ENCODE measurements around the gene SPATA31E1.
"Not testable (repeated sequence)": the region's sequence is repeated elsewhere in the genome, so short reads cannot be mapped to it uniquely, and the experiment has no call there.

SPATA31E1 gene

DNA sequence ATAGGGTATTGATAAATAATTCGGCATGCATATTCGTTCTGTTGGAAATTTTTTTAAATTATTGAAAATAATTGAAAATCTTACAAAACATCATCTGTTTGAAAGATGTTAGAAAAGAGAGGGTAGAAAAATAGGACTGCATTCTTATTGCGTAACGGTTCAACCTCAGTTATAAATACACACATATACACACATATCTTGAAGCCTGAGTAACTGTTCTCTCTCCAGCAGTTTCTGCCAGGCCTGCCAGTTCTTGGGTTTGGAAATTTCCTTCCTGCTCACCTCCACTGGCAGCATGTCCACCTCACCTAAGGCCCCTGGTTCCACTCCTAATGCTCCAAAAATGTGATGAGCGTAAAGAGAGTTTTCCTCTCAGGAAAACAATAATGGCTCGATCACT, 9.1 kb downstream of the SPATA31E1 start:
- Histone ChIP-seq H3K27ac (ENCODE audit: low read depth, low read length, severe bottlenecking) (no peak overlapping the region), H3K4me3 (ENCODE audit: extremely low read depth, insufficient read depth, low read length, poor library complexity, severe bottlenecking) (no peak overlapping the region), H3K36me3 (ENCODE audit: control insufficient read depth, insufficient read depth, low read length) (no peaks in the 10 kb centered on the region), H3K4me1 (ENCODE audit: control insufficient read depth, insufficient read depth, low read length, poor library complexity, severe bottlenecking) (no peaks in the 10 kb centered on the region), H3K9me3 (ENCODE audit: control insufficient read depth, low read length) (no peaks in the 10 kb centered on the region)
- 95% methylated on average over 2 of the region's 6 CpGs; no CpG with 5 or more reads in 1 of the 2 experiments for WGBS, 2 experiments (ENCODE audit: insufficient coverage in 2 of 2)

DNA sequence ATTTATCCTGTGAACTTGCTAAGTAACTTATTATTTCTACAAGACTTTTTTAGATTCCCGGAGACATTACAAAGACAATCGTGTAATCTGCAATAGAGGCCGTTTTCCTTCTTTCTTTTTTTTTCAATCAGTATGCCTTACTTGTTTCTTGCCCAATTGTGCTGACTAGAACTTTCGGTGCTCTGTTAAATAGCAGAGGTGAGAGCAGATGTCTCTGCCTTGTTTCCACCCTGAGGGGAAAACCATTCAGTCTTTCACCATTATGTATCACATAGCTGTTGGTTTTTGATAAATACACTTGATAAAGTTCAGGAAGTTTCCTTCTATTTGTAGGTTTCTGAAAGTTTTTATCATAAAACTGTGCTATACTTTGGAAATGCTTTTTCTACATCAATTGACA, 10.3 kb downstream of the SPATA31E1 start:
- 90 to 96% methylated on average over 2 to 3 of the region's 4 CpGs for whole genome bisulfite sequencing, 2 experiments (ENCODE audit: insufficient coverage in 2 of 2)
- Histone ChIP-seq H3K27ac (ENCODE audit: low read depth, low read length, severe bottlenecking) (no peak overlapping the region), H3K4me1 (ENCODE audit: control insufficient read depth, insufficient read depth, low read length, poor library complexity, severe bottlenecking) (no peaks in the 10 kb centered on the region), H3K4me3 (ENCODE audit: extremely low read depth, insufficient read depth, low read length, poor library complexity, severe bottlenecking) (no peak overlapping the region), H3K36me3 (ENCODE audit: control insufficient read depth, insufficient read depth, low read length) (no peaks in the 10 kb centered on the region), H3K9me3 (ENCODE audit: control insufficient read depth, low read length) (no peaks in the 10 kb centered on the region)

DNA sequence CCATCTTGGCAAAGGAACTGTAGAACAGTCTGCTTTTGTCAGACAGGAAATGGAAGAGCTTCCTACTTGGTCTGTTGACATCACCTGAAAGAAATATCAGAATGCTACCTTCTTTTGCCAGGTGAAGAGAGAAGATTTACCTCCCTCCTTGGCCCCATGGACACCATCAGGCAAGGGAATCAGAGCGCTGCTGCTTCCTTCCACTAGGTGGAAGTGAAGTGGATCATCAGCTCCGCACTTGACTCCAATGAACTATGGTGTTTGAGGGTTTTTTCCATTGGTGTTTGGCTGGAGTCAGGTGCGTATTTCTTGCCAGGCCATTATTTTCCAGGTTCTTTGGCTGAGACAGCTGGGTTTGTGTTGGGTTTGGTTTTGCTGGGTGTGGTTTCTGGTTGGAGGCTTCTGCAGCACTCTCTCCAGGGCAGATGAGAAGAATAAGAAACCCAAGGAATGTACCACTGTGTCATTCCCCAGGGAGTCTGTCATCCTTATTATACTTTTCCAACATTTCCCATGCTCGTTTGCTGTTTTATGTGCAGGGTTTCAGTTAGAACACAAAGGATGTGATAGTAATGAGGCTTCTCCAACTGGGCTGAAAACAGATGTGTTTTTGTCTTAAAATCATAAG, 12.4 kb downstream of the SPATA31E1 start:
- H3K27ac ChIP-seq (ENCODE audit: low read depth, low read length, severe bottlenecking), result no peak overlapping the region
- no peak overlapping the region for H3K4me3 ChIP-seq (ENCODE audit: extremely low read depth, insufficient read depth, low read length, poor library complexity, severe bottlenecking)
- H3K9me3 ChIP-seq (ENCODE audit: control insufficient read depth, low read length), result no peaks in the 10 kb centered on the region
- H3K36me3 ChIP-seq (ENCODE audit: control insufficient read depth, insufficient read depth, low read length), result no peaks in the 10 kb centered on the region
- WGBS, 2 experiments (ENCODE audit: insufficient coverage in 2 of 2), result 90 to 100% methylated on average over 1 to 2 of the region's 4 CpGs
- H3K4me1 ChIP-seq (ENCODE audit: control insufficient read depth, insufficient read depth, low read length, poor library complexity, severe bottlenecking), result no peaks in the 10 kb centered on the region

DNA sequence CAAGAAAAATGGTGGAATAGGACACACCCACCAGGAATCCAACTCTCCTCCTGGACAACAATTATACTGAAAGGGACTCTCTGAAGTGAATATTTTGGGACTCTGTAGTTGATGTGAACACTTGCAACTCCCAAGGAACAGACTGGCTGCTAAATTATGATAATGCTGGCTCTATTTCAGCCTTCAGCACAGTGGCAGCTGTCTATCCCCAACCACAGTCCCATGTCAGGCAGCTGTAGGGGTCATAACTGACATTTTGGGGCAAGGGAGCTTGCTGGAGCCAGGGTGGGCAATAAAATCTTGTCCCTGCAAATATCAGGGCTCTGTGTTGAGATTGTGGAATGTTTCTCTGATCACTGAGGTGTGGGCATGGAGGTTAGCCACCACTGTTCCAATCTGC, 14.2 kb downstream of the SPATA31E1 start:
- no peak overlapping the region for H3K4me3 ChIP-seq (ENCODE audit: extremely low read depth, insufficient read depth, low read length, poor library complexity, severe bottlenecking)
- H3K9me3 ChIP-seq (ENCODE audit: control insufficient read depth, low read length), result peaks cover under 1% of the 10 kb centered on the region
- no peak overlapping the region for H3K27ac ChIP-seq (ENCODE audit: low read depth, low read length, severe bottlenecking)
- H3K36me3 ChIP-seq (ENCODE audit: control insufficient read depth, insufficient read depth, low read length), result no peaks in the 10 kb centered on the region
- H3K4me1 ChIP-seq (ENCODE audit: control insufficient read depth, insufficient read depth, low read length, poor library complexity, severe bottlenecking), result no peaks in the 10 kb centered on the region

DNA sequence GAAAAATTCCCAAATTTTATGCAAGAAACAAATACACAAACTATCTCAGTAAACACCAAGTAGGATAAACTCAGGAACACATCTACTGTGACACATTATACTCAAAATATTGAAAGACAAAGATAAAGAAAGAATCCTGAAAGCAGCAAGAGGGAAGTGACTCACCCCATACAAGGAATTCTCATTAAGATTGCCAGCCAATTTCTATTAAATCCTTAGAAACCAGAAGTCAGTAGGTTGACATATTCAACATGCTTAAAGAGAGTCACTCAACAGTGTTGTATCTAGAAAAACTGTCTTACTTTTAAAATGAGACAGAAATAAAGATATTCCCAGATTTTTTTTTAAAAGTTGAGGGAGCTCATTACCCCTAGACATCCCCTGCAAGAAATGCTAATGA, 15.5 kb downstream of the SPATA31E1 start:
- H3K4me1 ChIP-seq (ENCODE audit: control insufficient read depth, insufficient read depth, low read length, poor library complexity, severe bottlenecking), result no peaks in the 10 kb centered on the region
- no peaks in the 10 kb centered on the region for H3K36me3 ChIP-seq (ENCODE audit: control insufficient read depth, insufficient read depth, low read length)
- H3K9me3 ChIP-seq (ENCODE audit: control insufficient read depth, low read length), result peaks cover 6% of the 10 kb centered on the region
- H3K4me3 ChIP-seq (ENCODE audit: extremely low read depth, insufficient read depth, low read length, poor library complexity, severe bottlenecking), result no peak overlapping the region
- no peak overlapping the region for H3K27ac ChIP-seq (ENCODE audit: low read depth, low read length, severe bottlenecking)

DNA sequence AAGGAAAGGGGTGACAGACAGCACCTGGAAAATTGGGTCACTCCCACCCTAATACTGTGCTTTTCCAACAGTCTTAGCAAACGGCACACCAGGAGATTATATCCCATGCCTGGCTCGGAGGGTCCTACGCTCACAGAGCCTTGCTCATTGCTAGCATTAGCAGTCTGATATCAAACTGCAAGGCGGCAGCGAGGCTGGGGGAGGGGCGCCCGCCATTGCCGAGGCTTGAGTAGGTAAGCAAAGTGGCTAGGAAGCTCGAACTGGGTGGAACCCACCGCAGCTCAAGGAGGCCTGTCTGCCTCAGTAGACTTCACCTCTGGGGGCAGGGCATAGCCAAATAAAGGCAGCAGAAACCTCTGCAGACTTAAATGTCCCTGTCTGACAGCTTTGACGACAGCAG, 19.7 kb downstream of the SPATA31E1 start:
- not testable (repeated sequence) for H3K9me3 ChIP-seq (ENCODE audit: control insufficient read depth, low read length); H3K36me3 ChIP-seq (ENCODE audit: control insufficient read depth, insufficient read depth, low read length); H3K4me3 ChIP-seq (ENCODE audit: extremely low read depth, insufficient read depth, low read length, poor library complexity, severe bottlenecking); H3K27ac ChIP-seq (ENCODE audit: low read depth, low read length, severe bottlenecking); H3K4me1 ChIP-seq (ENCODE audit: control insufficient read depth, insufficient read depth, low read length, poor library complexity, severe bottlenecking)
- 92 to 96% methylated on average over 11 of the region's 11 CpGs for WGBS, 2 experiments (ENCODE audit: insufficient coverage in 2 of 2)

DNA sequence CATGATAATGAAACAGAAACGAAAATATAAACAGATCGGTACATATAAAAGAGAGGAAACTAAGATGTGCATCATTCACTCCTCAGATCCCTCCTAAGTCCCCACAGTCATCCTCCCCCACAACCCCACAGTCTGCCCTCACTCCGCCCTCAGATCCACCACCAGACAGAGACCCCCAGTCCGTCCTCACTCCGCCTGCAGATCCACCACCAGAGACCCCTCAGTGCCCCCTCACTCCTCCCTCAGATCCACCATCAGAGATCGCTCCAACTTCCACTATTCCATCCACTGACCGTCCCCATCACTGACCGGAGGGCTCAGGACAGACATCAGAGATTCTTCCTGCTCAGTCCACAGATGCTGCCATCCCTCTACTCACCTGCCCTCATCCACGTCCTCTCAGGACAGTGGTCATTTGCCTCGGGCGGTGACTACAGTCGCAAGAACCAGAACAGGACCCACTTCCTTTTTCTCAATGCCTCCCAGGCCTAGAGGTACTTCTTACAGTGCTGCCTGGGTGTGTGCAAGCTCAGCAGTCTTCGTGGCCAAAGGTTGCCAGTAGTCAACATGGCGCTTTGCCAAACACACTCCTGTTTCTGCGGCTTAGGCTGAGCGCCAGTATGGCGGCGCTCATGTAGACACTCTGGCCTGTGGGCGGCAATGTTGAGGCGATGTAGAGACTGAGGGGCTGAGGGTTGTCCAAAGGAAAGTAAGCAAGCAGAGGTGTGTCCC, 26.8 kb downstream of the SPATA31E1 start:
- Histone ChIP-seq H3K4me3 (ENCODE audit: extremely low read depth, insufficient read depth, low read length, poor library complexity, severe bottlenecking) (no peak overlapping the region), H3K36me3 (ENCODE audit: control insufficient read depth, insufficient read depth, low read length) (no peaks in the 10 kb centered on the region), H3K4me1 (ENCODE audit: control insufficient read depth, insufficient read depth, low read length, poor library complexity, severe bottlenecking) (no peaks in the 10 kb centered on the region), H3K27ac (ENCODE audit: low read depth, low read length, severe bottlenecking) (no peak overlapping the region), H3K9me3 (ENCODE audit: control insufficient read depth, low read length) (no peaks in the 10 kb centered on the region)
- WGBS, 2 experiments (ENCODE audit: insufficient coverage in 2 of 2), result 91 to 95% methylated on average over 12 to 15 of the region's 20 CpGs

DNA sequence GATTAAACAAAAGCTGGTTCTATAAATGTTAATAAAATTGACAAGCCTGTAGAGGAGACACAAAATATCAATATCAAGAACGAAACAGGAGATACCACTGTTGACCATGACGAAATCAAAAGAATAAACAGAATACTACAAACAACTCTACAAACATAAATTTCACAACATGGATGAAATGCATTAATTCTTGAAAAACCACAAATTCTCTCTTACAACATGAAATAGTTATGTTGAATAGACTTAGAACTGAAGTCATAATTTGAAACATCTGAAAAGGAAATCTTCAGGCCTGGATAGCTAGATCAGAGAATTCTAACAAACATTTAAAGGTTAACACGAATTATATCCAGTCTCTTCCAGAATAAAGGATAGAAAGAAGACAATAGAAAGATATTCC, 28.1 kb downstream of the SPATA31E1 start:
- Histone ChIP-seq H3K27ac (ENCODE audit: low read depth, low read length, severe bottlenecking) (no peak overlapping the region), H3K36me3 (ENCODE audit: control insufficient read depth, insufficient read depth, low read length) (no peaks in the 10 kb centered on the region), H3K4me3 (ENCODE audit: extremely low read depth, insufficient read depth, low read length, poor library complexity, severe bottlenecking) (no peak overlapping the region), H3K4me1 (ENCODE audit: control insufficient read depth, insufficient read depth, low read length, poor library complexity, severe bottlenecking) (no peaks in the 10 kb centered on the region), H3K9me3 (ENCODE audit: control insufficient read depth, low read length) (no peaks in the 10 kb centered on the region)
- 40% methylated on average over 1 of the region's 3 CpGs; no CpG with 5 or more reads in 1 of the 2 experiments for WGBS, 2 experiments (ENCODE audit: insufficient coverage in 2 of 2)

DNA sequence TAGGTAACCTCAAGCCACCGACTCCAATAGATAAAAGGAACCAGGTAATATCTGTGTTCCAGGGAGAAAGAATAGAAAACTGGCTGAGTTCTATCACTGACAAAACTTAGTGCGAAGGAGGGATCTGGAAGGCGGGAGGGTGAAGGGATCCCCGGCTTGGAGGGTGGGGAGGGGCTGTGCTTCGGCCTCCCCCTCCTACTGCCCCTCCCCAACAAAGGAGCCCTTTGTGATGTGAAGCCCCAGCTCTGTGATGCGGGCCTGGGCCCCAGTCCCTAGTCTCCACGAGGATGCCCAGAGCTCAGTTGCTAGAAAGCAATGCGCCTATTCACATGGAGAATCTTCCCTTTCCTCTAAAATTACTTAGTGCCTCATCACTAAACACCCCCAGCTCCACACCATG, 35.0 kb downstream of the SPATA31E1 start, which contains the start of gene SPATA31C1:
SPATA31C1 (plus strand) TSS at position 301 of the 400 bp plus-strand sequence.
- no CpG with 5 or more reads among the region's 8 CpGs for WGBS, 2 experiments (ENCODE audit: insufficient coverage in 2 of 2)
- not testable (repeated sequence) for H3K27ac ChIP-seq (ENCODE audit: low read depth, low read length, severe bottlenecking); H3K4me1 ChIP-seq (ENCODE audit: control insufficient read depth, insufficient read depth, low read length, poor library complexity, severe bottlenecking); H3K4me3 ChIP-seq (ENCODE audit: extremely low read depth, insufficient read depth, low read length, poor library complexity, severe bottlenecking); H3K36me3 ChIP-seq (ENCODE audit: control insufficient read depth, insufficient read depth, low read length); H3K9me3 ChIP-seq (ENCODE audit: control insufficient read depth, low read length)

DNA sequence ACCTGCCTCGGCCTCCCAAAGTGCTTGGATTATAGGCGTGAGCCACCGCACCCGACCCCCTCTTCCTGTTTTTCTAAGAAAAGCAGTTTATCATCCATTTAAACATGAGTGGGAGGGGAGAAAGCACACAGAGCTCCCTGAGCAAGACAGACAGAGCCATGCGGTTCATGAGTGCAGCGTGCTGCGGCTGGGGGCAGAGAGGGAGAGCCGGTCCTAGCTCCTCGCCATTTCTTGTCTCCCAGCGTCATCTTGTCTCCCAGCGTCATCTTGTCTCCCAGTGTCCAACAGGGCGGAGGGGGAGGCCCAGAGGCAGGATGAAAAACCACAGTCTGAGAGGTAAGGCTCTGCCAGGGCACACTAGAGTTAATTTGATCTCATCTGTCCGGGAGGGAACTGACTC, 36.3 kb downstream of the SPATA31E1 start:
- H3K4me1 ChIP-seq (ENCODE audit: control insufficient read depth, insufficient read depth, low read length, poor library complexity, severe bottlenecking), result not testable (repeated sequence)
- WGBS, 2 experiments (ENCODE audit: insufficient coverage in 2 of 2), result 93 to 95% methylated on average over 6 to 8 of the region's 13 CpGs

DNA sequence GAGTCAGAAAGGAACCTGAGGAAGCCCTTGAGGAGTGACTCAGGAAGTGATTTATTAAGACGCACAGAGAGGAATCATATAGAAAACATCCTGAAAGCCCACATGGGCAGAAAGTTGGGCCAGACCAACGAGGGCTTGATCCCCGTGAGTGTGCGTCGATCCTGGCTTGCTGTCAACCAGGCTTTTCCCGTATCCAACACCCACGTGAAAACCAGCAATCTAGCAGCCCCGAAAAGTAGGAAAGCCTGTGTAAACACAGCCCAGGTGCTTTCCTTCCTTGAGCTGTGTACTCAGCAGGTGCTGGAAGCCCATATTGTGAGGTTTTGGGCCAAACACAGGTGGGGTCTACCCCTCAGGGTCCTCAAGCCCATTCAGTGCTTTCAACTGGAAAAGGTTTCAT, 38.9 kb downstream of the SPATA31E1 start:
- not testable (repeated sequence) for H3K36me3 ChIP-seq (ENCODE audit: control insufficient read depth, insufficient read depth, low read length); H3K4me1 ChIP-seq (ENCODE audit: control insufficient read depth, insufficient read depth, low read length, poor library complexity, severe bottlenecking); H3K9me3 ChIP-seq (ENCODE audit: control insufficient read depth, low read length); H3K27ac ChIP-seq (ENCODE audit: low read depth, low read length, severe bottlenecking); H3K4me3 ChIP-seq (ENCODE audit: extremely low read depth, insufficient read depth, low read length, poor library complexity, severe bottlenecking)
- 95% methylated on average over 6 to 8 of the region's 8 CpGs for WGBS, 2 experiments (ENCODE audit: insufficient coverage in 2 of 2)

More for the DNA sequence above, 36.3 kb downstream of the SPATA31E1 start:
- H3K9me3 ChIP-seq (ENCODE audit: control insufficient read depth, low read length); H3K27ac ChIP-seq (ENCODE audit: low read depth, low read length, severe bottlenecking); H3K4me3 ChIP-seq (ENCODE audit: extremely low read depth, insufficient read depth, low read length, poor library complexity, severe bottlenecking); H3K36me3 ChIP-seq (ENCODE audit: control insufficient read depth, insufficient read depth, low read length): not testable (repeated sequence)

All from mesodermal cell (in vitro differentiated cells).